HL-60 (cell line): ENCODE data around the gene NACC2.
"Not testable (repeated sequence)": the region's sequence is repeated elsewhere in the genome, so short reads cannot be mapped to it uniquely, and the experiment has no call there.

ENCODE experiments used
- CTCF ChIP-seq: IDR thresholded peaks from one replicate; pipeline ENCODE4 v1.5.1; 2011; ENCODE audit warnings: low read length, control low read depth, inconsistent platforms; ENCODE audit not compliant: insufficient read depth
- TF ChIP-seq, protein P1 (sequence below): IDR thresholded peaks from 2 replicates; pipeline ENCODE4 v1.6.1; 2012; ENCODE audit warnings: low read depth; ENCODE audit not compliant: insufficient replicate concordance

DNA sequence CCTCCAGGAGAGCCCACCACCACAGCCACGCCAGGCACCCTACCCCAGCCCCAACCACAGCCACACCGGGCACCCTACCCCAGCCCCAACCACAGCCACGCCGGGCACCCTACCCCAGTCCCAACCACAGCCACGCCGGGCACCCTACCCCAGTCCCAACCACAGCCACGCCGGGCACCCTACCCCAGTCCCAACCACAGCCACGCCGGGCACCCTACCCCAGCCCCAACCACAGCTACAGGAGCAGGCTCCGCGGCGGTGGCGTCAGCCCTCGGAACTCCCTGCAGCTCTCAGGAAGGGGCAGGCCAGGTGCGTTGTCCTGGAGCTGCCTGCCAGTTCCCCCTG, 128.2 kb downstream of the NACC2 start:
- not testable (repeated sequence) for TF ChIP-seq CTCF
- TF ChIP-seq, protein P1, sequence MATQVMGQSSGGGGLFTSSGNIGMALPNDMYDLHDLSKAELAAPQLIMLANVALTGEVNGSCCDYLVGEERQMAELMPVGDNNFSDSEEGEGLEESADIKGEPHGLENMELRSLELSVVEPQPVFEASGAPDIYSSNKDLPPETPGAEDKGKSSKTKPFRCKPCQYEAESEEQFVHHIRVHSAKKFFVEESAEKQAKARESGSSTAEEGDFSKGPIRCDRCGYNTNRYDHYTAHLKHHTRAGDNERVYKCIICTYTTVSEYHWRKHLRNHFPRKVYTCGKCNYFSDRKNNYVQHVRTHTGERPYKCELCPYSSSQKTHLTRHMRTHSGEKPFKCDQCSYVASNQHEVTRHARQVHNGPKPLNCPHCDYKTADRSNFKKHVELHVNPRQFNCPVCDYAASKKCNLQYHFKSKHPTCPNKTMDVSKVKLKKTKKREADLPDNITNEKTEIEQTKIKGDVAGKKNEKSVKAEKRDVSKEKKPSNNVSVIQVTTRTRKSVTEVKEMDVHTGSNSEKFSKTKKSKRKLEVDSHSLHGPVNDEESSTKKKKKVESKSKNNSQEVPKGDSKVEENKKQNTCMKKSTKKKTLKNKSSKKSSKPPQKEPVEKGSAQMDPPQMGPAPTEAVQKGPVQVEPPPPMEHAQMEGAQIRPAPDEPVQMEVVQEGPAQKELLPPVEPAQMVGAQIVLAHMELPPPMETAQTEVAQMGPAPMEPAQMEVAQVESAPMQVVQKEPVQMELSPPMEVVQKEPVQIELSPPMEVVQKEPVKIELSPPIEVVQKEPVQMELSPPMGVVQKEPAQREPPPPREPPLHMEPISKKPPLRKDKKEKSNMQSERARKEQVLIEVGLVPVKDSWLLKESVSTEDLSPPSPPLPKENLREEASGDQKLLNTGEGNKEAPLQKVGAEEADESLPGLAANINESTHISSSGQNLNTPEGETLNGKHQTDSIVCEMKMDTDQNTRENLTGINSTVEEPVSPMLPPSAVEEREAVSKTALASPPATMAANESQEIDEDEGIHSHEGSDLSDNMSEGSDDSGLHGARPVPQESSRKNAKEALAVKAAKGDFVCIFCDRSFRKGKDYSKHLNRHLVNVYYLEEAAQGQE, result not testable (repeated sequence)
